T-cell (primary cell): ENCODE results near the gene BNC2. TPM values are rescaled to one million over a fixed set of nuclear protein-coding genes. Genes with fewer than 3 reads are reported as not detected.

ENCODE experiments used
- ATAC-seq, 4 experiments: fragments of 200-7000 bp in 3 of 4; fragments of 150-1000 bp in 1 of 4; cut with Tn5 transposase; replicated peaks in 1 of 4; 1 replicate in 3 of 4; 2 replicates in 1 of 4; pipeline ENCODE4 v1.10.0; 2021; ENCODE audit warnings: moderate library complexity in 3 of 4, mild to moderate bottlenecking in 2 of 4, moderate number of reproducible peaks in 1 of 4
- CTCF ChIA-PET, 2 donors: fragments of 300-600 bp; sonication (Branson Sonifier 250); formaldehyde crosslinking; loops; one replicate each; lab custom pipeline; 2022; ENCODE audit warnings: antibody characterized with exemption in 2 of 2; lab: Charles Lee
- POLR2A ChIA-PET, 2 donors: fragments of 300-600 bp; sonication (Branson Sonifier 250); formaldehyde crosslinking; loops; one replicate each; lab custom pipeline; 2022; ENCODE audit warnings: antibody characterized with exemption in 2 of 2; lab: Charles Lee
- DNase-seq, 35 experiments: peaks; one replicate each; pipeline versions ENCODE4 v3.0.0 to v3.0.0-alpha.2; 2013 to 2023
- H3K27ac ChIP-seq: one replicate; pipeline ENCODE4 v1.5.1; 2013; ENCODE audit warnings: low read length
- H3K27me3 ChIP-seq, 2 experiments: replicated peaks in 1 of 2; 1 replicate in 1 of 2; 2 replicates in 1 of 2; pipeline versions ENCODE4 v1.6.1 to v1.7.0; 2013; ENCODE audit warnings: low read length in 1 of 2, mixed read lengths in 1 of 2; ENCODE audit not compliant: control insufficient read depth in 2 of 2, insufficient read depth in 2 of 2; ENCODE audit errors: extremely low read depth in 1 of 2
- H3K36me3 ChIP-seq, 2 donors: 1 replicate in 1 of 2; 2 replicates in 1 of 2; pipeline versions ENCODE4 v1.6.1 to v1.7.0; 2013; ENCODE audit warnings: low read length in 1 of 2; ENCODE audit not compliant: control insufficient read depth in 2 of 2, insufficient read depth in 1 of 2; ENCODE audit errors: extremely low read depth in 1 of 2
- H3K4me1 ChIP-seq, 2 experiments: 1 replicate in 1 of 2; 2 replicates in 1 of 2; pipeline versions ENCODE4 v1.6.1 to v1.7.0; 2013; ENCODE audit warnings: low read length in 2 of 2, mixed read lengths in 1 of 2; ENCODE audit not compliant: insufficient read depth in 2 of 2, control insufficient read depth in 1 of 2; ENCODE audit errors: extremely low read depth in 1 of 2
- H3K4me3 ChIP-seq, 2 donors: 1 replicate in 1 of 2; 2 replicates in 1 of 2; pipeline versions ENCODE4 v1.5.1 to v1.7.0; 2013; ENCODE audit warnings: mild to moderate bottlenecking in 2 of 2, low read length in 1 of 2, moderate library complexity in 1 of 2; ENCODE audit not compliant: control insufficient read depth in 1 of 2; ENCODE audit errors: extremely low read depth in 1 of 2
- H3K9me3 ChIP-seq: 2 replicates; pipeline ENCODE4 v1.7.0; 2013
- H3K27ac Mint-ChIP-seq, 2 donors: one replicate each; pipeline ENCODE4 v1.8.0; 2020 to 2021; ENCODE audit warnings: mild to moderate bottlenecking in 2 of 2, mixed read lengths in 2 of 2
- H3K27me3 Mint-ChIP-seq, 2 donors: one replicate each; pipeline ENCODE4 v1.8.0; 2021 to 2022; ENCODE audit warnings: mixed read lengths in 2 of 2
- H3K36me3 Mint-ChIP-seq: one replicate; pipeline ENCODE4 v1.8.0; 2021; ENCODE audit warnings: mixed read lengths
- H3K4me1 Mint-ChIP-seq, 3 donors: one replicate each; pipeline ENCODE4 v1.8.0; 2020 to 2022; ENCODE audit warnings: mixed read lengths in 3 of 3, mild to moderate bottlenecking in 1 of 3
- H3K4me3 Mint-ChIP-seq, 3 donors: one replicate each; pipeline ENCODE4 v1.8.0; 2020 to 2022; ENCODE audit warnings: mild to moderate bottlenecking in 3 of 3, mixed read lengths in 3 of 3, moderate library complexity in 3 of 3
- H3K9me3 Mint-ChIP-seq, 3 donors: one replicate each; pipeline ENCODE4 v1.8.0; 2020 to 2022; ENCODE audit warnings: mixed read lengths in 3 of 3
- WGBS: methylation state at CpG from one replicate; pipeline ENCODE4 v1.1.5; 2013; ENCODE audit warnings: missing lambda C conversion rate; ENCODE audit not compliant: insufficient coverage; 5-methylcytosine and 5-hydroxymethylcytosine counted together
- total RNA-seq, 35 experiments: library from RNA in 6 of 35; stranded (reverse) in 6 of 35; fragments of 120-200 nt in 1 of 35; gene quantifications; one replicate each; pipeline versions ENCODE4 v1.2.1 to v1.2.4 and lab custom pipeline; 2013 to 2026

The BNC2 gene
- total RNA-seq, 5 donors from 2014 or later (not counting 1 experiment from before 2014, with no cell fraction given) = 0.03 to 2.1 (median 0.57) TPM

GRCh38 chr9:16701347-16701746 is 169.1 kb downstream of the BNC2 start:
- H3K9me3 ChIP-seq = no peaks in the 10 kb centered on the region
- Mint-ChIP-seq H3K9me3 (peaks cover under 1 to 8% (median 3%) of the 10 kb centered on the region in 3 donors), H3K36me3 (no peaks in the 10 kb centered on the region), H3K27me3 (no peaks in the 10 kb centered on the region), H3K4me1 (no peaks in the 10 kb centered on the region), H3K27ac (no peak overlapping the region), H3K4me3 (no peak overlapping the region)
- no peaks in the 10 kb centered on the region for H3K27me3 ChIP-seq
- POLR2A ChIA-PET = no interaction called here
- H3K36me3 ChIP-seq = no peaks in the 10 kb centered on the region
- H3K27ac ChIP-seq = no peak overlapping the region
- no peaks in the 10 kb centered on the region for H3K4me1 ChIP-seq
- CTCF ChIA-PET = no interaction called here
- no peak overlapping the region for H3K4me3 ChIP-seq
- no peak for ATAC-seq
- 0% methylated on average over 1 of the region's 2 CpGs for WGBS
- DNase-seq = no peak

- ChIA-PET CTCF (no interaction called here), POLR2A (no interaction called here)
- Histone ChIP-seq H3K27ac (no peak overlapping the region), H3K4me1 (no peaks in the 10 kb centered on the region), H3K27me3 (no peaks in the 10 kb centered on the region), H3K4me3 (no peak overlapping the region), H3K36me3 (no peaks in the 10 kb centered on the region), H3K9me3 (no peaks in the 10 kb centered on the region)
- no CpG with 5 or more reads among the region's 3 CpGs for WGBS
- H3K27ac Mint-ChIP-seq = no peak overlapping the region
- H3K9me3 Mint-ChIP-seq = peaks cover 7 to 11% (median 11%) of the 10 kb centered on the region in 3 donors
- no peaks in the 10 kb centered on the region for H3K4me1 Mint-ChIP-seq
- H3K27me3 Mint-ChIP-seq = no peaks in the 10 kb centered on the region
- no peak overlapping the region for H3K4me3 Mint-ChIP-seq
- no peak for DNase-seq
- no peaks in the 10 kb centered on the region for H3K36me3 Mint-ChIP-seq
- ATAC-seq = no peak
Observed at GRCh38 chr9:16693616-16694015, 176.9 kb downstream of the BNC2 start.

- no peak overlapping the region for H3K4me3 ChIP-seq
- H3K4me1 Mint-ChIP-seq = no peaks in the 10 kb centered on the region
- H3K27ac Mint-ChIP-seq = no peak overlapping the region
- no peaks in the 10 kb centered on the region for H3K27me3 Mint-ChIP-seq
- CTCF ChIA-PET = no interaction called here
- H3K4me3 Mint-ChIP-seq = no peak overlapping the region
- H3K27me3 ChIP-seq = no peaks in the 10 kb centered on the region
- peaks cover 6 to 10% (median 9%) of the 10 kb centered on the region in 3 donors for H3K9me3 Mint-ChIP-seq
- WGBS = 100% methylated on average over 1 of the region's 2 CpGs
- POLR2A ChIA-PET = no interaction called here
- H3K4me1 ChIP-seq = no peaks in the 10 kb centered on the region
- no peaks in the 10 kb centered on the region for H3K36me3 ChIP-seq
- no peak for DNase-seq
- H3K36me3 Mint-ChIP-seq = no peaks in the 10 kb centered on the region
- H3K27ac ChIP-seq = no peak overlapping the region
- H3K9me3 ChIP-seq = no peaks in the 10 kb centered on the region
- ATAC-seq = no peak
Observed at GRCh38 chr9:16690628-16691027, 179.8 kb downstream of the BNC2 start.

GRCh38 chr9:16690205-16690604 is 180.3 kb downstream of the BNC2 start:
- Histone ChIP-seq H3K36me3 (no peaks in the 10 kb centered on the region), H3K27me3 (no peaks in the 10 kb centered on the region), H3K27ac (no peak overlapping the region), H3K9me3 (no peaks in the 10 kb centered on the region), H3K4me1 (no peaks in the 10 kb centered on the region), H3K4me3 (no peak overlapping the region)
- POLR2A ChIA-PET = no interaction called here
- DNase-seq (no peak), ATAC-seq (no peak)
- H3K4me3 Mint-ChIP-seq = no peak overlapping the region
- H3K9me3 Mint-ChIP-seq = peaks cover 8 to 10% (median 10%) of the 10 kb centered on the region in 3 donors
- no CpG with 5 or more reads among the region's 2 CpGs for WGBS
- CTCF ChIA-PET = no interaction called here
- no peaks in the 10 kb centered on the region for H3K36me3 Mint-ChIP-seq
- no peak overlapping the region for H3K27ac Mint-ChIP-seq
- no peaks in the 10 kb centered on the region for H3K4me1 Mint-ChIP-seq
- no peaks in the 10 kb centered on the region for H3K27me3 Mint-ChIP-seq

- ATAC-seq (no peak), DNase-seq (no peak)
- no peaks in the 10 kb centered on the region for H3K4me1 ChIP-seq
- H3K36me3 ChIP-seq = no peaks in the 10 kb centered on the region
- CTCF ChIA-PET = no interaction called here
- WGBS = 100% methylated on average over 1 of the region's 5 CpGs
- Mint-ChIP-seq H3K27ac (no peak overlapping the region), H3K27me3 (no peaks in the 10 kb centered on the region), H3K36me3 (no peaks in the 10 kb centered on the region), H3K4me1 (no peaks in the 10 kb centered on the region), H3K9me3 (peaks cover 8 to 11% (median 10%) of the 10 kb centered on the region in 3 donors), H3K4me3 (no peak overlapping the region)
- no peak overlapping the region for H3K27ac ChIP-seq
- POLR2A ChIA-PET = interaction anchor here in 1 of 2 donors (0.6 kb wide), 1 partner anchor 118 kb away, joined by 9 read pairs; no protein-coding TSS in a partner anchor
- no peaks in the 10 kb centered on the region for H3K9me3 ChIP-seq
- H3K4me3 ChIP-seq = no peak overlapping the region
- no peaks in the 10 kb centered on the region for H3K27me3 ChIP-seq
Observed at GRCh38 chr9:16689351-16689938, 181.0 kb downstream of the BNC2 start.

GRCh38 chr9:16688814-16689213 is 181.7 kb downstream of the BNC2 start:
- ChIA-PET CTCF (no interaction called here), POLR2A (interaction anchor here in 1 of 2 donors (0.6 kb wide), 1 partner anchor 118 kb away, joined by 9 read pairs; no protein-coding TSS in a partner anchor)
- H3K27ac ChIP-seq = no peak overlapping the region
- Mint-ChIP-seq H3K36me3 (no peaks in the 10 kb centered on the region), H3K27me3 (no peaks in the 10 kb centered on the region), H3K4me1 (no peaks in the 10 kb centered on the region), H3K27ac (no peak overlapping the region), H3K9me3 (peaks cover 7 to 11% (median 8%) of the 10 kb centered on the region in 3 donors), H3K4me3 (no peak overlapping the region)
- no peaks in the 10 kb centered on the region for H3K9me3 ChIP-seq
- no peak for DNase-seq
- no peak for ATAC-seq
- H3K4me1 ChIP-seq = no peaks in the 10 kb centered on the region
- H3K36me3 ChIP-seq = no peaks in the 10 kb centered on the region
- no peak overlapping the region for H3K4me3 ChIP-seq
- no CpG with 5 or more reads among the region's 1 CpG for WGBS
- H3K27me3 ChIP-seq = no peaks in the 10 kb centered on the region
